ENCODE data around the gene UBE2U. TPM values are rescaled to one million over a fixed set of nuclear protein-coding genes. Genes with fewer than 3 reads are reported as not detected.

The UBE2U gene
- total RNA-seq, 1 donor from 2014 or later: not detected

- H3K27ac Mint-ChIP-seq: no peak overlapping the region
- no peak for DNase-seq (ENCODE audit: extremely low spot score, unreplicated experiment)
- no peak overlapping the region for H3K4me3 Mint-ChIP-seq
- no peaks in the 10 kb centered on the region for H3K27me3 Mint-ChIP-seq
- H3K9me3 Mint-ChIP-seq: no peaks in the 10 kb centered on the region
- TF ChIP-seq CTCF (conservative IDR thresholded peaks at IDR 0.05): no peak
- H3K36me3 Mint-ChIP-seq: no peaks in the 10 kb centered on the region
- H3K4me1 Mint-ChIP-seq (ENCODE audit: unreplicated experiment): peaks cover 14% of the 10 kb centered on the region
These were observed 36.8 kb downstream of the UBE2U start for GRCh38 chr1:64240206-64240605.

GRCh38 chr1:64241069-64241468 lies 37.6 kb downstream of the UBE2U start:
- no peak for TF ChIP-seq CTCF (conservative IDR thresholded peaks at IDR 0.05)
- Mint-ChIP-seq H3K36me3 (no peaks in the 10 kb centered on the region), H3K4me3 (no peak overlapping the region), H3K27ac (no peak overlapping the region), H3K27me3 (no peaks in the 10 kb centered on the region), H3K4me1 (ENCODE audit: unreplicated experiment) (peaks cover 20% of the 10 kb centered on the region), H3K9me3 (no peaks in the 10 kb centered on the region)
- DNase-seq (ENCODE audit: extremely low spot score, unreplicated experiment): no peak

- peak overlapping the region; percentile 7 for H3K4me3 Mint-ChIP-seq
- peak; percentile 83 for TF ChIP-seq CTCF (conservative IDR thresholded peaks at IDR 0.05)
- H3K36me3 Mint-ChIP-seq: no peaks in the 10 kb centered on the region
These were observed 39.7 kb downstream of the UBE2U start for GRCh38 chr1:64242895-64243756.

GRCh38 chr1:64243757-64244080 lies 40.3 kb downstream of the UBE2U start:
- Mint-ChIP-seq H3K27ac (no peak overlapping the region), H3K27me3 (peaks cover 4% of the 10 kb centered on the region), H3K4me1 (ENCODE audit: unreplicated experiment) (peaks cover 33% of the 10 kb centered on the region), H3K9me3 (no peaks in the 10 kb centered on the region), H3K4me3 (peak overlapping the region; percentile 7), H3K36me3 (no peaks in the 10 kb centered on the region)
- no peak for TF ChIP-seq CTCF (conservative IDR thresholded peaks at IDR 0.05)
- no peak for DNase-seq (ENCODE audit: extremely low spot score, unreplicated experiment)

More at GRCh38 chr1:64242895-64243756, 39.7 kb downstream of the UBE2U start:
- Mint-ChIP-seq H3K9me3 (no peaks in the 10 kb centered on the region), H3K4me1 (ENCODE audit: unreplicated experiment) (peaks cover 29% of the 10 kb centered on the region), H3K27me3 (peaks cover 4% of the 10 kb centered on the region), H3K27ac (no peak overlapping the region)
- no peak for DNase-seq (ENCODE audit: extremely low spot score, unreplicated experiment)

GRCh38 chr1:64245495-64245894 lies 42.1 kb downstream of the UBE2U start:
- Mint-ChIP-seq H3K27me3 (peaks cover 4% of the 10 kb centered on the region), H3K27ac (peak overlapping the region; percentile 27), H3K4me1 (ENCODE audit: unreplicated experiment) (peaks cover 36% of the 10 kb centered on the region), H3K36me3 (no peaks in the 10 kb centered on the region), H3K9me3 (no peaks in the 10 kb centered on the region), H3K4me3 (peak overlapping the region; percentile 82)
- TF ChIP-seq CTCF (conservative IDR thresholded peaks at IDR 0.05): no peak
- DNase-seq (ENCODE audit: extremely low spot score, unreplicated experiment): no peak

All from type B pancreatic cell (in vitro differentiated cells).